HFFc6 (cell line): ENCODE results near the gene SCUBE1. TPM values are rescaled to one million over a fixed set of nuclear protein-coding genes. Genes with fewer than 3 reads are reported as not detected.
A peak's percentile ranks its signal among the peaks of the same experiment; 100 is the strongest.

Experiments
- DNase-seq: peaks from one replicate; pipeline ENCODE4 v3.0.0-alpha.2; 2018
- H3K27ac Mint-ChIP-seq: 2 replicates; pipeline ENCODE4 v1.8.0; 2020; ENCODE audit warnings: mild to moderate bottlenecking, mixed read lengths
- H3K27me3 Mint-ChIP-seq: 2 replicates; pipeline ENCODE4 v1.8.0; 2021; ENCODE audit warnings: mild to moderate bottlenecking, moderate library complexity, mixed read lengths; ENCODE audit not compliant: insufficient read depth
- H3K36me3 Mint-ChIP-seq: 2 replicates; pipeline ENCODE4 v1.8.0; 2021; ENCODE audit warnings: low read depth, mixed read lengths
- H3K4me1 Mint-ChIP-seq: 2 replicates; pipeline ENCODE4 v1.8.0; 2020; ENCODE audit warnings: low read depth, mixed read lengths
- H3K4me3 Mint-ChIP-seq: 2 replicates; pipeline ENCODE4 v1.8.0; 2020; ENCODE audit warnings: mild to moderate bottlenecking, moderate library complexity, mixed read lengths
- H3K9me3 Mint-ChIP-seq: 2 replicates; pipeline ENCODE4 v1.8.0; 2020; ENCODE audit warnings: mild to moderate bottlenecking, mixed read lengths
- total RNA-seq, 6 experiments: library from RNA; stranded (reverse); fragmentation: NEBNext Ultra II Directional; extraction: Animal tissue kit (Norgen Biotek cat#: 25700); gene quantifications; 2 replicates in 1 of 6; 3 replicates in 5 of 6; pipeline ENCODE4 v1.2.3, GENCODE V29; 2021
- TF ChIP-seq, protein P1 (sequence below): fragments of 200-600 bp; sonication (generic); IDR thresholded peaks from 2 replicates; pipeline ENCODE4 v1.5.0; 2021; ENCODE audit warnings: antibody characterized with exemption, mild to moderate bottlenecking

The SCUBE1 gene
- total RNA-seq, 6 experiments from 2014 or later: not detected

DNA sequence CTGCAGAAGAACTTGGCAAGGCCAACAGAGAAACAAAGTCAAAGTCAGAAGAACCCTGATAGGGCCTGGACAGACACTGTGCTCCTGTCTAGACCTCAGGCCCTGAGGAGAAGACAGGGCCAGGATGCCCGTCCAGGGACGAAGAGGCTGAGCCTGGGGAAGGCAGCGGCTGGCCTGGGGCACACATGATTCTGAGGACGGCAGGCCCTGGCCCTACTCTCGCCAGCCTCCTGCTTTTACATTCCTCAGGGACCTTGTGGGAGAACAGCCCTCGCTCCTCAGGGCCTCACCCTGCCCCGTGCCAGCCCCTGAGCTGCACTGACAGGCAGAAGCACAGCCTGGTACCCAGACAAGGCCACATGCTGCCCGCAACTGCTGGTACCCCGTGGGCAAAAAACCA lies 112.6 kb downstream of the SCUBE1 start:
- H3K4me3 Mint-ChIP-seq: no peak overlapping the region
- DNase-seq: no peak
- peaks cover 8% of the 10 kb centered on the region for H3K4me1 Mint-ChIP-seq
- H3K9me3 Mint-ChIP-seq: no peaks in the 10 kb centered on the region
- no peaks in the 10 kb centered on the region for H3K36me3 Mint-ChIP-seq
- H3K27ac Mint-ChIP-seq: no peak overlapping the region
- TF ChIP-seq, protein P1, sequence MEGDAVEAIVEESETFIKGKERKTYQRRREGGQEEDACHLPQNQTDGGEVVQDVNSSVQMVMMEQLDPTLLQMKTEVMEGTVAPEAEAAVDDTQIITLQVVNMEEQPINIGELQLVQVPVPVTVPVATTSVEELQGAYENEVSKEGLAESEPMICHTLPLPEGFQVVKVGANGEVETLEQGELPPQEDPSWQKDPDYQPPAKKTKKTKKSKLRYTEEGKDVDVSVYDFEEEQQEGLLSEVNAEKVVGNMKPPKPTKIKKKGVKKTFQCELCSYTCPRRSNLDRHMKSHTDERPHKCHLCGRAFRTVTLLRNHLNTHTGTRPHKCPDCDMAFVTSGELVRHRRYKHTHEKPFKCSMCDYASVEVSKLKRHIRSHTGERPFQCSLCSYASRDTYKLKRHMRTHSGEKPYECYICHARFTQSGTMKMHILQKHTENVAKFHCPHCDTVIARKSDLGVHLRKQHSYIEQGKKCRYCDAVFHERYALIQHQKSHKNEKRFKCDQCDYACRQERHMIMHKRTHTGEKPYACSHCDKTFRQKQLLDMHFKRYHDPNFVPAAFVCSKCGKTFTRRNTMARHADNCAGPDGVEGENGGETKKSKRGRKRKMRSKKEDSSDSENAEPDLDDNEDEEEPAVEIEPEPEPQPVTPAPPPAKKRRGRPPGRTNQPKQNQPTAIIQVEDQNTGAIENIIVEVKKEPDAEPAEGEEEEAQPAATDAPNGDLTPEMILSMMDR: no peak
- peaks cover 39% of the 10 kb centered on the region for H3K27me3 Mint-ChIP-seq

- H3K4me3 Mint-ChIP-seq: no peak overlapping the region
- peaks cover 8% of the 10 kb centered on the region for H3K4me1 Mint-ChIP-seq
- TF ChIP-seq, protein P1: no peak
- no peak overlapping the region for H3K27ac Mint-ChIP-seq
- no peaks in the 10 kb centered on the region for H3K36me3 Mint-ChIP-seq
- DNase-seq: no peak
- peaks cover 39% of the 10 kb centered on the region for H3K27me3 Mint-ChIP-seq
- no peaks in the 10 kb centered on the region for H3K9me3 Mint-ChIP-seq
Observed at GRCh38 chr22:43228863-43229262, 114.3 kb downstream of the SCUBE1 start.

- H3K27ac Mint-ChIP-seq: no peak overlapping the region
- peaks cover 39% of the 10 kb centered on the region for H3K27me3 Mint-ChIP-seq
- H3K4me3 Mint-ChIP-seq: no peak overlapping the region
- peaks cover 8% of the 10 kb centered on the region for H3K4me1 Mint-ChIP-seq
- no peaks in the 10 kb centered on the region for H3K9me3 Mint-ChIP-seq
- no peaks in the 10 kb centered on the region for H3K36me3 Mint-ChIP-seq
- DNase-seq: no peak
- TF ChIP-seq, protein P1: peak; percentile 69
Observed at GRCh38 chr22:43228330-43228729, 114.8 kb downstream of the SCUBE1 start.

DNA sequence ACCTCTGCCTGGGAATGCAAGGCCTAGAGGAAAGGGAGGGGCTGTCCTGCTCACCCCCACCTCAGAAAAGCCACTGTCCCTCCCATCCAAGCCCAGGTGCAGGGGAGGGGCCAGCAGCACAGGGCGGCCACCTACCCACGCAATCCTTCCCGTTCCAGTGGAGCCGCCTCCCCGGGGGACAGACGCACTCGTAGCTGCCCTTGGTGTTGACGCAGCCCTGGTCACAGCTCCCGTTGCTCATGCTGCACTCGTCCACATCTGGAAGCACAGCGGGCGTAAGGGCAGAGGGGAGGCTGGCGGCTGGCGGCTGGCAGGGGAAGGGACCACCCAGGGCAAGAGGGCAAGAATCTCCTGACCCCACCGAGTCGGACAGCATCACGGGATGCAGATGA lies 115.9 kb downstream of the SCUBE1 start:
- TF ChIP-seq, protein P1: no peak

GRCh38 chr22:43226377-43227238 lies 116.6 kb downstream of the SCUBE1 start:
- TF ChIP-seq, protein P1: no peak
- Mint-ChIP-seq H3K9me3 (no peaks in the 10 kb centered on the region), H3K36me3 (no peaks in the 10 kb centered on the region), H3K27ac (no peak overlapping the region), H3K27me3 (peaks cover 29% of the 10 kb centered on the region), H3K4me3 (no peak overlapping the region), H3K4me1 (peaks cover 8% of the 10 kb centered on the region)
- DNase-seq: peak; percentile 30

More for the DNA sequence above, 115.9 kb downstream of the SCUBE1 start:
- H3K27me3 Mint-ChIP-seq: peaks cover 32% of the 10 kb centered on the region
- H3K27ac Mint-ChIP-seq: no peak overlapping the region
- no peaks in the 10 kb centered on the region for H3K9me3 Mint-ChIP-seq
- H3K4me3 Mint-ChIP-seq: no peak overlapping the region
- DNase-seq: no peak
- H3K4me1 Mint-ChIP-seq: peaks cover 8% of the 10 kb centered on the region
- no peaks in the 10 kb centered on the region for H3K36me3 Mint-ChIP-seq
